ENCODE data around the gene SCML1.

- TF ChIP-seq CTCF (IDR thresholded peaks at IDR 0.05; ENCODE audit: low read depth, low read length, poor library complexity, severe bottlenecking) (no peak), EZH2phosphoT487 (IDR thresholded peaks at IDR 0.05; ENCODE audit: borderline replicate concordance, low read length) (no peak)
These were observed 6.6 kb downstream of the SCML1 start for GRCh38 chrX:17743913-17744312.
